Measurements from ENCODE around the gene TEX29.

DNA sequence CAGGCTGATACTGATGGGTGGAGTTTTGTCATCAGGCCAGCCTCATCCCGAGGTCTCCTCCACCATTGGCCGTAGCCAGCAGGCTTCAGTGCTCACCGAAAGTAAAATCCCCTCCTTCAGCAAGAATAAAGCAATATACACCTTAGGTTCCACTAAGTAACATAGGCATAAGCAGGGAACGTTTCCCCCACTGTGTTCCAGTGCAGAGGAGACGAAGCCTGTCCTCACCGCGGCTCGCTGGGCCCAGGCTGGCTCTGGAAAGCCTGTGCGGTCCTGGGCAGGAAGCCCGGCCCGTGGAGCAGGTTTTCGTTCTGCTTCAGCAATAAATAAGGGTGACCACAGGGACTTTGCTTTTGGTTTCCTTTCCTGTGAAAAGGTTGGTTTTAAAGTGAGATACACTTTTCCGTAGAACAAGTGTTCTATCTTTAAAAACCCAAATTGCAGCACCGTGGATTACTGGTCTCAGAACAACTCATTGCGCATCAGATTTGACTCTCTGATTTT, 16.3 kb upstream of the TEX29 start:
- TF ChIP-seq, protein P1, sequence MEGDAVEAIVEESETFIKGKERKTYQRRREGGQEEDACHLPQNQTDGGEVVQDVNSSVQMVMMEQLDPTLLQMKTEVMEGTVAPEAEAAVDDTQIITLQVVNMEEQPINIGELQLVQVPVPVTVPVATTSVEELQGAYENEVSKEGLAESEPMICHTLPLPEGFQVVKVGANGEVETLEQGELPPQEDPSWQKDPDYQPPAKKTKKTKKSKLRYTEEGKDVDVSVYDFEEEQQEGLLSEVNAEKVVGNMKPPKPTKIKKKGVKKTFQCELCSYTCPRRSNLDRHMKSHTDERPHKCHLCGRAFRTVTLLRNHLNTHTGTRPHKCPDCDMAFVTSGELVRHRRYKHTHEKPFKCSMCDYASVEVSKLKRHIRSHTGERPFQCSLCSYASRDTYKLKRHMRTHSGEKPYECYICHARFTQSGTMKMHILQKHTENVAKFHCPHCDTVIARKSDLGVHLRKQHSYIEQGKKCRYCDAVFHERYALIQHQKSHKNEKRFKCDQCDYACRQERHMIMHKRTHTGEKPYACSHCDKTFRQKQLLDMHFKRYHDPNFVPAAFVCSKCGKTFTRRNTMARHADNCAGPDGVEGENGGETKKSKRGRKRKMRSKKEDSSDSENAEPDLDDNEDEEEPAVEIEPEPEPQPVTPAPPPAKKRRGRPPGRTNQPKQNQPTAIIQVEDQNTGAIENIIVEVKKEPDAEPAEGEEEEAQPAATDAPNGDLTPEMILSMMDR (IDR thresholded peaks at IDR 0.05; ENCODE audit: insufficient read depth, low read length, poor library complexity, severe bottlenecking), result no peak
- TF ChIP-seq EZH2phosphoT487 (conservative IDR thresholded peaks at IDR 0.05; ENCODE audit: low read length), result no peak

All from SU-DHL-6 (cell line).